Caco-2 (cell line): ENCODE data around the gene PNMA8C. TPM values are rescaled to one million over a fixed set of nuclear protein-coding genes. Genes with fewer than 3 reads are reported as not detected.

Experiments
- BruUV-seq: library from RNA; stranded (reverse); fragments of 400-500 nt; replicated peaks from 2 replicates; lab custom pipeline; 2021; lab: Mats Ljungman, UMichigan
- CTCF ChIA-PET: fragments of 300-600 bp; sonication (Branson Sonifier 250); formaldehyde crosslinking; loops from one replicate; lab custom pipeline; 2022; ENCODE audit warnings: antibody characterized with exemption; lab: Charles Lee
- POLR2A ChIA-PET: fragments of 300-600 bp; sonication (Branson Sonifier 250); formaldehyde crosslinking; loops from one replicate; lab custom pipeline; 2022; ENCODE audit warnings: antibody characterized with exemption; lab: Charles Lee
- DNase-seq, 2 experiments: peaks; one replicate each; pipeline versions ENCODE4 v3.0.0 to v3.0.0-alpha.2; 2020 to 2022
- H3K27me3 ChIP-seq: replicated peaks from 2 replicates; pipeline ENCODE4 v1.6.0; 2011; ENCODE audit warnings: low read length; ENCODE audit not compliant: control insufficient read depth, insufficient read depth
- H3K36me3 ChIP-seq: 2 replicates; pipeline ENCODE4 v1.5.1; 2011; ENCODE audit warnings: low read length; ENCODE audit not compliant: control insufficient read depth, insufficient read depth
- H3K4me1 ChIP-seq: fragments of 250-450 bp; sonication (Bioruptor Pico); 2 replicates; pipeline ENCODE4 v1.5.1; 2020; ENCODE audit warnings: mild to moderate bottlenecking
- H3K4me3 ChIP-seq: 2 replicates; pipeline ENCODE4 v1.5.1; 2011; ENCODE audit warnings: low read depth, mild to moderate bottlenecking, control low read depth, low read length
- H3K9me3 ChIP-seq: fragments of 250-450 bp; sonication (Bioruptor Pico); 2 replicates; pipeline ENCODE4 v1.5.1; 2020; ENCODE audit warnings: mild to moderate bottlenecking, moderate library complexity
- H3K27ac Mint-ChIP-seq: one replicate; pipeline ENCODE4 v1.8.0; 2022; ENCODE audit warnings: mixed read lengths; ENCODE audit not compliant: unreplicated experiment
- H3K27me3 Mint-ChIP-seq: one replicate; pipeline ENCODE4 v1.8.0; 2022; ENCODE audit warnings: mixed read lengths; ENCODE audit not compliant: insufficient read depth, unreplicated experiment
- H3K36me3 Mint-ChIP-seq: one replicate; pipeline ENCODE4 v1.8.0; 2022; ENCODE audit warnings: mild to moderate bottlenecking, mixed read lengths; ENCODE audit not compliant: insufficient read depth, unreplicated experiment
- H3K4me1 Mint-ChIP-seq: one replicate; pipeline ENCODE4 v1.8.0; 2022; ENCODE audit warnings: low read depth, mixed read lengths; ENCODE audit not compliant: unreplicated experiment
- H3K4me3 Mint-ChIP-seq: one replicate; pipeline ENCODE4 v1.8.0; 2022; ENCODE audit warnings: mild to moderate bottlenecking, moderate library complexity, mixed read lengths; ENCODE audit not compliant: unreplicated experiment
- H3K9me3 Mint-ChIP-seq: one replicate; pipeline ENCODE4 v1.8.0; 2022; ENCODE audit warnings: mixed read lengths; ENCODE audit not compliant: unreplicated experiment
- intact Hi-C: fragments of 100-400 bp; cut with micrococcal nuclease; formaldehyde crosslinking; loops from one replicate; pipeline ENCODE4 v1.10.0; 2022; ENCODE audit not compliant: unreplicated experiment
- total RNA-seq: library from RNA; stranded (reverse); gene quantifications from 2 replicates; pipeline ENCODE4 v1.2.3, GENCODE V29; 2022
- TF ChIP-seq, protein P1 (sequence below), 2 experiments: fragments of 200-600 bp in 1 of 2; IDR thresholded peaks; 1 replicate in 1 of 2; 2 replicates in 1 of 2; pipeline versions ENCODE4 v1.5.1 to v1.8.0; 2011 to 2022; ENCODE audit warnings: antibody characterized with exemption in 1 of 2, control low read depth in 1 of 2, inconsistent platforms in 1 of 2, low read depth in 1 of 2, low read length in 1 of 2, mild to moderate bottlenecking in 1 of 2, moderate library complexity in 1 of 2; ENCODE audit not compliant: insufficient read depth in 1 of 2, severe bottlenecking in 1 of 2, unreplicated experiment in 1 of 2

Gene PNMA8C
- total RNA-seq, 1 experiment from 2014 or later = not detected

DNA sequence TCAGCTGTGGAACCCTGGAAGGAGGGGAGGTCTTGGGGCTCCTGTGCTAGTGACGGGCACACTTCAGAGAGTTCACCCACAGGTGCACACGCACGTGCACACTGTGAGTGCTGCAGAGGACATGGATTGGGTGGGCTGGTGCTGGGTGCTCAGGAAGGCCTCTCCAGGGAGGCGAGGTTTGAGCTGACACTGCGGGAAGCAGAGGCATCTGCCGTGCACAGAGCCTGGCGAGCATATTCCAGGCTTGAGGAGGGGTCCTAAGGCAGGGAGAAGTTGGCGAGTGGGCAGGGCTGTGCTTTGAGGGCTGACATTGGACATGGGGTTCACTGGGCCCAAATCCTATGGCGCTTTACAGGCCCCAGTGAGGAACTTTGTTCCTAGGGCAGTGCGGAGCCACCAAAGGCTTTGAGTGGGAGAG, 41.0 kb downstream of the PNMA8C start:
- intact Hi-C loops = no loop called here

DNA sequence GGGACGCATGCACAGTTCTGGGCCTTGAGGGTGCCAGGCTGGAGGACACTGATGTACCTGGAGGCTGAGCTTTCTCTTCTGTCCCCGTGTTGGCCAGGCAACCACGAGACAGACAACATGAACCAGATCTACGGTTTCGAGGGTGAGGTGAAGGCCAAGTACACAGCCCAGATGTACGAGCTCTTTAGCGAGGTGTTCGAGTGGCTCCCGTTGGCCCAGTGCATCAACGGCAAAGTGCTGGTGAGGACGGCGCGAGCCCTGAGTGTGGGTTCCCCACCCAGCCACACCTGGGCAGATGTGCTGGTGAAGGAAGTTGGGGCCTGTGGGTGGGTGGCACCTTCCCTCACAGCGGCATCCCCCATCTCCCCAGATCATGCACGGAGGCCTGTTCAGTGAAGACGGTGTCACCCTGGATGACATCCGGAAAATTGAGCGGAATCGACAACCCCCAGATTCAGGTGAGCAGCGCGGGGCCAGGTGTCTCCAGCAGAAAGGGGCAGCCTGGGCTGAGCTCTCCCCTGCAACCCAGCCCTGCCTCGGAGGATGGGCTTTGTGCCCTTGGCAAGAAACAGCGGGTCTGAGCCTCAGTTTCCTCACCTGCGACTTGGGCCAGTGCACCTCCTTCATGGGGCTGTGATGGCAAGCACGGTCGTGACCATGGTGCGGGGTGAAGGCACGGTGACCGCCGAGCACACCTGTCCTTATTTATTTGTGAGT, 41.6 kb downstream of the PNMA8C start:
- intact Hi-C loops = no loop called here
- no peak for DNase-seq
- Histone ChIP-seq H3K4me1 (no peaks in the 10 kb centered on the region), H3K4me3 (no peak overlapping the region), H3K27me3 (no peaks in the 10 kb centered on the region), H3K36me3 (peaks cover 18% of the 10 kb centered on the region), H3K9me3 (no peaks in the 10 kb centered on the region)
- Mint-ChIP-seq H3K9me3 (peaks cover 11% of the 10 kb centered on the region), H3K27ac (no peak overlapping the region), H3K4me1 (no peaks in the 10 kb centered on the region), H3K27me3 (no peaks in the 10 kb centered on the region), H3K4me3 (no peak overlapping the region), H3K36me3 (peaks cover 94% of the 10 kb centered on the region)
- POLR2A ChIA-PET = interaction anchor here (1.0 kb wide), 1 partner anchor 726 kb away, joined by 3 read pairs; the partner anchor contains the start of gene ZC3H4
- CTCF ChIA-PET = interaction anchor here (1.3 kb wide), 1 partner anchor 107 kb away, joined by 5 read pairs; no protein-coding TSS in a partner anchor
- TF ChIP-seq, protein P1, sequence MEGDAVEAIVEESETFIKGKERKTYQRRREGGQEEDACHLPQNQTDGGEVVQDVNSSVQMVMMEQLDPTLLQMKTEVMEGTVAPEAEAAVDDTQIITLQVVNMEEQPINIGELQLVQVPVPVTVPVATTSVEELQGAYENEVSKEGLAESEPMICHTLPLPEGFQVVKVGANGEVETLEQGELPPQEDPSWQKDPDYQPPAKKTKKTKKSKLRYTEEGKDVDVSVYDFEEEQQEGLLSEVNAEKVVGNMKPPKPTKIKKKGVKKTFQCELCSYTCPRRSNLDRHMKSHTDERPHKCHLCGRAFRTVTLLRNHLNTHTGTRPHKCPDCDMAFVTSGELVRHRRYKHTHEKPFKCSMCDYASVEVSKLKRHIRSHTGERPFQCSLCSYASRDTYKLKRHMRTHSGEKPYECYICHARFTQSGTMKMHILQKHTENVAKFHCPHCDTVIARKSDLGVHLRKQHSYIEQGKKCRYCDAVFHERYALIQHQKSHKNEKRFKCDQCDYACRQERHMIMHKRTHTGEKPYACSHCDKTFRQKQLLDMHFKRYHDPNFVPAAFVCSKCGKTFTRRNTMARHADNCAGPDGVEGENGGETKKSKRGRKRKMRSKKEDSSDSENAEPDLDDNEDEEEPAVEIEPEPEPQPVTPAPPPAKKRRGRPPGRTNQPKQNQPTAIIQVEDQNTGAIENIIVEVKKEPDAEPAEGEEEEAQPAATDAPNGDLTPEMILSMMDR (IDR thresholded peaks at IDR 0.05; ENCODE audit: insufficient read depth in 1 of 2, low read depth in 1 of 2, low read length in 1 of 2, severe bottlenecking in 1 of 2, unreplicated experiment in 1 of 2) = no peak
- BruUV-seq = no TSS peak

More for the DNA sequence above, 41.0 kb downstream of the PNMA8C start:
- H3K4me1 ChIP-seq = no peaks in the 10 kb centered on the region
- ChIA-PET CTCF (no interaction called here), POLR2A (interaction anchor here (1.0 kb wide), 1 partner anchor 726 kb away, joined by 3 read pairs; the partner anchor contains the start of gene ZC3H4)
- H3K27me3 ChIP-seq = no peaks in the 10 kb centered on the region
- H3K36me3 ChIP-seq = peaks cover 18% of the 10 kb centered on the region
- Mint-ChIP-seq H3K27ac (no peak overlapping the region), H3K36me3 (peaks cover 89% of the 10 kb centered on the region), H3K27me3 (no peaks in the 10 kb centered on the region), H3K9me3 (peaks cover 11% of the 10 kb centered on the region), H3K4me1 (no peaks in the 10 kb centered on the region), H3K4me3 (no peak overlapping the region)
- no TSS peak for BruUV-seq
- no peaks in the 10 kb centered on the region for H3K9me3 ChIP-seq
- H3K4me3 ChIP-seq = no peak overlapping the region
- no peak for DNase-seq
- TF ChIP-seq, protein P1 (IDR thresholded peaks at IDR 0.05; ENCODE audit: insufficient read depth in 1 of 2, low read depth in 1 of 2, low read length in 1 of 2, severe bottlenecking in 1 of 2, unreplicated experiment in 1 of 2) = no peak

DNA sequence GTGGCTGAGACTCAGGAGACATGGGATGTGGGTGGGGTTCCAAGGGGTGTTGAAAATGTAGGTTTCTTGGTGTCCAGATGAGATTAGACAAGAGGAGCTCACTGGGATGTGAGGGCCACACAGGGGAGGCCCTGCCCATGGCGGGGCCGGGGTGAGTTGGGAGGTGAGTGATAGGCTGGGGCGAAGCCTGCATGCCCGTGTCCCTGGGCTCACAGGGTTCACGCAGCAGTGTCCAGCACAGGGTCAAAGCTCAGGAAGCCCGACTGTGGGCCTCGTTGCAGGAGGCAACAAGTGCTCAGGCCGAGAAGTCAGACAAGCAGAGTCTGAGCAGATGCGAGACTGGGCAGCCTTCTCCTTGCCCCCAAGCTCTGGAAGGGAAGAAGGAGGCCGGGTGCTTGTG, 42.6 kb downstream of the PNMA8C start:
- BruUV-seq = no TSS peak
- peak overlapping the region; percentile 17 for H3K27ac Mint-ChIP-seq
- no peak overlapping the region for H3K4me3 Mint-ChIP-seq
- Histone ChIP-seq H3K9me3 (no peaks in the 10 kb centered on the region), H3K36me3 (peaks cover 18% of the 10 kb centered on the region), H3K4me1 (no peaks in the 10 kb centered on the region), H3K4me3 (no peak overlapping the region), H3K27me3 (no peaks in the 10 kb centered on the region)
- intact Hi-C loops = no loop called here
- DNase-seq = no peak
- H3K27me3 Mint-ChIP-seq = no peaks in the 10 kb centered on the region
- ChIA-PET POLR2A (no interaction called here), CTCF (interaction anchor here (1.3 kb wide), 1 partner anchor 106 kb away, joined by 5 read pairs; no protein-coding TSS in a partner anchor)
- TF ChIP-seq, protein P1 (IDR thresholded peaks at IDR 0.05; ENCODE audit: insufficient read depth in 1 of 2, low read depth in 1 of 2, low read length in 1 of 2, severe bottlenecking in 1 of 2, unreplicated experiment in 1 of 2) = no peak
- no peaks in the 10 kb centered on the region for H3K4me1 Mint-ChIP-seq
- peaks cover 96% of the 10 kb centered on the region for H3K36me3 Mint-ChIP-seq
- H3K9me3 Mint-ChIP-seq = peaks cover 11% of the 10 kb centered on the region
